ENCODE results near the gene SLC2A1.

SLC2A1 gene

GRCh38 chr1:42958488-42959319 is at the start of gene SLC2A1:
Gene SLC2A1 (minus strand): TSS chr1:42958868. CDS start chr1:42958651, 217 bp downstream.
- peak within 1 kb of the TSS; percentile 100 for H3K4me3 ChIP-seq (ENCODE audit: low read length)
- DNase-seq (ENCODE audit: low read depth), result peak; percentile 93
- no peak for TF ChIP-seq CTCF (conservative IDR thresholded peaks at IDR 0.05; ENCODE audit: low read depth, low read length)

DNA sequence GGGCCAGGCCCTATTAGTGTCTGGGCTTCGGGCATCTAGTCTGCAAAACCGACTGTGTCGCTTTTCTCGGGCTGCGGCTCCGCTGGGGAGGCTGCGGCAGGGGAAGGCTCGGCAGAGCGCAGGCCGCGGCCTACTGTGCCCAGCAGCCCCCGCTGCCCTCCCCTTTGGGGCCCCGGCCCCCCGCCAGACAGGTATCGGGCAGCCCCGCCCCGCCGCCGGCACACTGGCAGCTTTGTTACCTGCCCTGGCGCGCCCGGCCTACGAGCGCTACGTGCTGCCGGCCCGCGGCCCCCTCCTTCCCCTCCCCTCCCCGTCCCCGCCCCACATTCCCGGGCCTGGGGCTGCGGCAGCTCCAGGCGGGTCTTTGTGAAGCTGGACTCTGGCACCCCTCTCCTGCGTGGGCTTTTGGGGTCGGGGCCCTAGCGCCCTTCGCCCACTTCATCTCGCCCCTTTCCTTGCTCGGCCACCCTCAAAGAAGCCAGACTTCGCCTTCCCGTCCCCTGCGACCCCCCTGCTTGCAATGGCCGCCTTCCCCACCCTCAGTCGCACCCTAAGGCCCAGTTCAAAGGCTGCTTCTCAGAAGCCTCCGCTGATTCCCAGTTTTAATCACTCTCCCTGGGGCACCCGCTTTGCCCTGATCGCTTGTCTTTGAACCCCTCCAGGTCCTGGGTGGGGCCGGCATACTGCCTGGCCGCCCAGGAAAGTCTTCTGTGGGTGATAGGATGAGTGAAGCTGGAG is 48.9 kb upstream of the SLC2A1 start:
- no peak for TF ChIP-seq CTCF (conservative IDR thresholded peaks at IDR 0.05; ENCODE audit: low read depth, low read length)
- no peak for DNase-seq (ENCODE audit: low read depth)
- H3K4me3 ChIP-seq (ENCODE audit: low read length), result no peak overlapping the region

- no peak for DNase-seq (ENCODE audit: low read depth)
- no peak overlapping the region for H3K4me3 ChIP-seq (ENCODE audit: low read length)
Measured at GRCh38 chr1:43005460-43006361, 47.0 kb upstream of the SLC2A1 start.

DNA sequence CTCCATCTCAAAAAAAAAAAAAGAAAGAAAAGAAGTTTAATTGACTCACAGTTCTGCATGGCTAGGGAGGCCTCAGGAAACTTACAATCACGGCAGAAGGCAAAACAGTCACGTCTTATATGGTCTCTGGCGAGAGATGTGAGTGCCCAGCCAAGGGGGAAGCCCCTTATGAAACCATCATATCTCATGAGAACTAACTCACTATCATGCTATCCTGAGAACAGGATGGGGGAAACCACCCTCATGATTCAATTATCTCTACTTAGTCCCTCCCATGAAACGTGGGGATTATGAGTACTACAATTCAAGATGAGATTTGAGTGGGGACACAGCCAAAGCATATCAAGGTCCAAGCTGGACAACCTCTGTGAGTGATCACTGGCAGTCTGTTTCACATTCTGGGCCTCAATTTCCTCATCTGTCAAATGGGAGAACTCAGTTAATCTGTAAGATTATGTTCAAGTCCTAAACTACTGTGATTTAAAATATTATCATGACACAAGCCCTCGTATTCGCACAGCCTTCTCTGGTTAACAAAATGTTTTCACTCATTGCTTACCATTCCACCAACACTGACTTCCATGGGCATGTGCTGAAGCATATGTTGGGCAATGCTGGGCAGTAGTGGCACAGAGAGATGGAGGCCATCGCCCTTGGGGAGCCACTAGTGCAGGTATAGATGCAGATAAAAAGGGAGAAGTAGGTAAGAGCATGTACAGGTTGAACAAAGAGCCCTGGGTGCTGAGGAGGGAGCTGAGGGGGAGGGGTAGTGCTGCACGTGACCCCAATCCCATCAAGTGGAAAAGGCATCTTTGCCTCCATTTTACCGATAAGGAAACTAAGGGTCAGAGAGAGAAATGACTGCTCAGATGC is 46.2 kb upstream of the SLC2A1 start:
- no peak for TF ChIP-seq CTCF (conservative IDR thresholded peaks at IDR 0.05; ENCODE audit: low read depth, low read length)
- no peak overlapping the region for H3K4me3 ChIP-seq (ENCODE audit: low read length)
- DNase-seq (ENCODE audit: low read depth), result no peak

More at GRCh38 chr1:43005460-43006361, 47.0 kb upstream of the SLC2A1 start:
- no peak for TF ChIP-seq CTCF (conservative IDR thresholded peaks at IDR 0.05; ENCODE audit: low read depth, low read length)

DNA sequence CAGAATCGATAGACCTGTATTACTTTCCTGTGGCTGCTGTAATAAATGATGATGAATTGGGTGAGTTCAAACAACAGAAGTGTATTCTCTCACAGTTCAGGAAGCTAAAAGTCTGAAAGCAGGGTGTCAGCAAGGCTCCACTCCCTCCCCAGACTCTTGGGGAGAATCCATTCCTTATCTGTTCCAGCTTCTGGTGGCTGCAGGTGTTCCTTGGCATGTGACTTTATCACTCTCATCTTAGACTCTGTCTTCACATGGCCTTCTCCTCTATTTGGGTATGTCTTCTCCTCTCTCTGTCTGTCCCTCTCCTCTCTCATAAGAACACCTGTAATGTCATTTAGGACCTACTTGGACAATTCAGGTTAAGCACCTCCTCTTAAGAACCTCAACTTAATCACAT is 44.1 kb upstream of the SLC2A1 start:
- TF ChIP-seq CTCF (conservative IDR thresholded peaks at IDR 0.05; ENCODE audit: low read depth, low read length), result no peak
- no peak for DNase-seq (ENCODE audit: low read depth)

DNA sequence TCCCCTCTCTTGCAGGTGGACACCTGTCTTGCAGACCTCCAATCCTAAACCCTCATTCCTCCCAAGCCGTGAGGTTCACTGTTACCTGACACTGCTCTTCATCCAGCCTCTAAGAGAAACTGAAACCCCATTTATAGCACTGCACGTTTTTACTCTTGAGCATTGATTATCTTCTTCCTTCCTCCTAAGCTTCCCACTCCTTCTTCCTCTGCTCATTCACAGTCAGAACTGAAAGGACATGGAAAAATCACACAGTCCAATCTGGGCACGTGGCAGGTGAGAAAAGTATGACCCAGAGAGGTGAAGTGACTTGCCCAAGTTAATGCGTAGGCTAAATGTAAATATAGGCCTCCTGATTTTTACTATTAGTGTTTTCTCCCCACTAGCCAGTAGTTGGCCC is 43.4 kb upstream of the SLC2A1 start:
- TF ChIP-seq CTCF (conservative IDR thresholded peaks at IDR 0.05; ENCODE audit: low read depth, low read length), result no peak
- no peak for DNase-seq (ENCODE audit: low read depth)
- no peak overlapping the region for H3K4me3 ChIP-seq (ENCODE audit: low read length)

More for the DNA sequence above, 44.1 kb upstream of the SLC2A1 start:
- H3K4me3 ChIP-seq (ENCODE audit: low read length), result no peak overlapping the region
